HG02678 (cell line): ENCODE measurements around the gene CERS2.
A peak's percentile ranks its signal among the peaks of the same experiment; 100 is the strongest.

Experiments
- ATAC-seq: cut with Tn5 transposase; IDR thresholded peaks from one replicate; pipeline ENCODE4 v1.9.1; 2021; ENCODE audit warnings: mild to moderate bottlenecking, moderate library complexity; ENCODE audit not compliant: unreplicated experiment

CERS2 gene

GRCh38 chr1:150999051-150999674 lies 24.5 kb upstream of the CERS2 start:
- no peak for ATAC-seq

- no peak for ATAC-seq
Observed at GRCh38 chr1:150997949-150998348, 23.3 kb upstream of the CERS2 start.

- no peak for ATAC-seq
Observed at GRCh38 chr1:150997126-150997872, 22.7 kb upstream of the CERS2 start.

- ATAC-seq: no peak
Observed at GRCh38 chr1:150995896-150996295, 21.3 kb upstream of the CERS2 start.

- ATAC-seq: no peak
Observed at GRCh38 chr1:150995460-150995859, 20.8 kb upstream of the CERS2 start.

GRCh38 chr1:150994248-150994647 lies 19.6 kb upstream of the CERS2 start:
- ATAC-seq: no peak

GRCh38 chr1:150992626-150993025 lies 18.0 kb upstream of the CERS2 start:
- no peak for ATAC-seq

- ATAC-seq: no peak
Observed at GRCh38 chr1:150987924-150988323, 13.3 kb upstream of the CERS2 start.

GRCh38 chr1:150985179-150985825 lies 10.7 kb upstream of the CERS2 start:
- no peak for ATAC-seq

GRCh38 chr1:150981805-150982712 lies 7.4 kb upstream of the CERS2 start, which contains the start of gene ANXA9:
TSS of gene ANXA9 (plus strand) at chr1:150982292. CDS start at chr1:150983106, 814 bp downstream.
- no peak for ATAC-seq

GRCh38 chr1:150981177-150981804 lies 6.7 kb upstream of the CERS2 start:
- ATAC-seq: no peak

GRCh38 chr1:150979092-150980056 lies 4.7 kb upstream of the CERS2 start:
- ATAC-seq: peak; percentile 41

GRCh38 chr1:150976879-150977694 lies 2.5 kb upstream of the CERS2 start:
- ATAC-seq: no peak

- ATAC-seq: no peak
Observed at GRCh38 chr1:150976401-150976821, 1.8 kb upstream of the CERS2 start.

- peak; percentile 48 for ATAC-seq
Observed at GRCh38 chr1:150973836-150974579, 627 bp downstream of the CERS2 start.

- ATAC-seq: no peak
Observed at GRCh38 chr1:150973258-150973835, 1.3 kb downstream of the CERS2 start.

GRCh38 chr1:150972417-150972940 lies 2.2 kb downstream of the CERS2 start:
- no peak for ATAC-seq
